ENCODE measurements around the gene KRT72.

DNA sequence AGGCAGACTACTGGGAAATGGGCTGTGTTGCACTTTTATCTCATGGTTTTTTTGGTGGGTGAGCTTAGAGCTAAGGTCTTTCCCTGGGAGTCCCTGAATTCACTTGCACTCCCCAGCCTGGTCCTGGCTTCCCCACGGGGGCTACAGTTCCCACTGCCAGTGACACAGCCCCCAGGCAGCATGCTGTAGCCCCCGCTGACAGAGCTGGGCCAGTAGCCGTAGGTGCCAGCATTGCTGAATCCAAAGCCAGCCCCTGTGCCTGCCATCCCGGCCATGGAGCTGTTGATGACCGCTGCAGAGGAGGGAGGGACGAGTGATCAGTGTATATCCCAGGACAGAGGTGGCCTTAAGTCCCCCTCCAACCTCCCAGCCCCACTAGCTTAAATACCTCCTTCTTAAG, 6.9 kb upstream of the KRT72 start:
- TF ChIP-seq SUZ12 (IDR thresholded peaks at IDR 0.05) = no peak
- no peak for TF ChIP-seq FOXM1 (IDR thresholded peaks at IDR 0.05; ENCODE audit: borderline replicate concordance)
- no peak for TF ChIP-seq L3MBTL2 (conservative IDR thresholded peaks at IDR 0.05)
- TF ChIP-seq CTBP1 (IDR thresholded peaks at IDR 0.05; ENCODE audit: borderline replicate concordance) = no peak
- TF ChIP-seq ARNT (IDR thresholded peaks at IDR 0.05) = no peak
- TF ChIP-seq NFRKB (IDR thresholded peaks at IDR 0.05) = no peak
- no peak for TF ChIP-seq ZNF384 (IDR thresholded peaks at IDR 0.05)
- TF ChIP-seq ELF4 (IDR thresholded peaks at IDR 0.05) = no peak
- no peak for TF ChIP-seq TARDBP (IDR thresholded peaks at IDR 0.05)
- no peak for TF ChIP-seq SP1 (IDR thresholded peaks at IDR 0.05)
- TF ChIP-seq FOXA1 (IDR thresholded peaks at IDR 0.05) = no peak
- TF ChIP-seq BHLHE40 (IDR thresholded peaks at IDR 0.05; ENCODE audit: borderline replicate concordance) = no peak
- TF ChIP-seq HDGF (IDR thresholded peaks at IDR 0.05; ENCODE audit: borderline replicate concordance) = no peak
